Fibroblast of lung (primary cell): ENCODE measurements around the gene ANKRD31. TPM values are rescaled to one million over a fixed set of nuclear protein-coding genes. Genes with fewer than 3 reads are reported as not detected.

Experiments
- DNase-seq, 2 donors: peaks; one replicate each; pipeline versions ENCODE4 v3.0.0 to v3.0.0-alpha.2; 2010; ENCODE audit warnings: low read depth in 2 of 2
- H2AFZ ChIP-seq: 2 replicates; pipeline ENCODE4 v1.5.1; 2012; ENCODE audit warnings: low read length, control low read depth, inconsistent platforms
- H3K27ac ChIP-seq: 2 replicates; pipeline ENCODE4 v1.5.1; 2011; ENCODE audit warnings: low read length, control low read depth; ENCODE audit not compliant: insufficient read depth
- H3K27me3 ChIP-seq: 2 replicates; pipeline ENCODE4 v1.5.1; 2011; ENCODE audit warnings: mild to moderate bottlenecking, low read length; ENCODE audit not compliant: control insufficient read depth, insufficient read depth
- H3K36me3 ChIP-seq: 2 replicates; pipeline ENCODE4 v1.5.1; 2011; ENCODE audit warnings: low read length; ENCODE audit not compliant: control insufficient read depth, insufficient read depth
- H3K4me1 ChIP-seq: 2 replicates; pipeline ENCODE4 v1.5.1; 2011; ENCODE audit warnings: low read length; ENCODE audit not compliant: control insufficient read depth, insufficient read depth; ENCODE audit errors: extremely low read depth
- H3K4me2 ChIP-seq: 2 replicates; pipeline ENCODE4 v1.5.1; 2011; ENCODE audit warnings: low read length, control low read depth; ENCODE audit not compliant: insufficient read depth; ENCODE audit errors: extremely low read depth
- H3K4me3 ChIP-seq, 4 experiments: fragments of 200-600 bp in 1 of 4; sonication (generic) in 1 of 4; replicated peaks in 1 of 4; 2 replicates each; pipeline ENCODE4 v1.5.1; 2011 to 2016; ENCODE audit warnings: low read length in 4 of 4, low read depth in 3 of 4, mild to moderate bottlenecking in 3 of 4, control low read depth in 2 of 4, inconsistent platforms in 1 of 4, mixed read lengths in 1 of 4; ENCODE audit not compliant: insufficient read depth in 1 of 4; ENCODE audit errors: control extremely low read depth in 1 of 4
- H3K79me2 ChIP-seq: 2 replicates; pipeline ENCODE4 v1.5.1; 2012; ENCODE audit warnings: mild to moderate bottlenecking, low read length, inconsistent platforms; ENCODE audit not compliant: control insufficient read depth, insufficient read depth
- H3K9ac ChIP-seq: 2 replicates; pipeline ENCODE4 v1.5.1; 2011; ENCODE audit warnings: mild to moderate bottlenecking, low read length, control low read depth; ENCODE audit not compliant: insufficient read depth
- H3K9me3 ChIP-seq: 2 replicates; pipeline ENCODE4 v1.5.1; 2012; ENCODE audit warnings: low read depth, low read length; ENCODE audit not compliant: control insufficient read depth, insufficient read depth
- H4K20me1 ChIP-seq: 2 replicates; pipeline ENCODE4 v1.5.1; 2011; ENCODE audit warnings: low read length; ENCODE audit not compliant: control insufficient read depth, insufficient read depth; ENCODE audit errors: extremely low read depth
- CTCF ChIP-seq, 2 donors: IDR thresholded peaks in 1 of 2; conservative IDR thresholded peaks in 1 of 2; 1 replicate in 1 of 2; 2 replicates in 1 of 2; pipeline ENCODE4 v1.5.1; 2011 to 2012; ENCODE audit warnings: low read length in 2 of 2, control low read depth in 1 of 2, inconsistent platforms in 1 of 2, low read depth in 1 of 2, mild to moderate bottlenecking in 1 of 2
- EZH2 ChIP-seq: IDR thresholded peaks from 2 replicates; pipeline ENCODE4 v1.5.1; 2012; ENCODE audit warnings: low read length, control low read depth, mild to moderate bottlenecking; ENCODE audit errors: missing control alignments
- polyA plus RNA-seq, 2 donors: library from polyadenylated mRNA; depleted of rRNA in 1 of 2; stranded (reverse) in 1 of 2; unstranded in 1 of 2; fragments of >200 nt; gene quantifications; 2 replicates each; pipeline ENCODE4 v1.2.1, GENCODE V29; 2011 to 2012; ENCODE audit warnings: missing spikeins in 1 of 2
- total RNA-seq: library from RNA; depleted of rRNA; stranded (reverse); fragments of >200 nt; gene quantifications from 2 replicates; pipeline ENCODE4 v1.2.1, GENCODE V29; 2014

ANKRD31 gene
- total and polyA plus RNA-seq, 2 donors (not counting 1 experiment from before 2014, with no cell fraction given) = 0.05 to 0.33 TPM

GRCh38 chr5:75199071-75199470, 37.6 kb downstream of the ANKRD31 start:
- no peak for DNase-seq
- no peak overlapping the region for H3K27ac ChIP-seq
- no peaks in the 10 kb centered on the region for H3K79me2 ChIP-seq
- no peaks in the 10 kb centered on the region for H4K20me1 ChIP-seq
- no peak overlapping the region for H3K4me2 ChIP-seq
- H3K27me3 ChIP-seq = no peaks in the 10 kb centered on the region
- H3K9me3 ChIP-seq = no peaks in the 10 kb centered on the region
- TF ChIP-seq EZH2 (no peak), CTCF (conservative IDR thresholded peaks at IDR 0.05 in 1 of 2, IDR thresholded peaks at IDR 0.05 in 1 of 2; ENCODE audit: low read depth in 1 of 2, low read length in 2 of 2) (no peak)
- H2AFZ ChIP-seq = no peak overlapping the region
- no peaks in the 10 kb centered on the region for H3K36me3 ChIP-seq
- no peak overlapping the region for H3K9ac ChIP-seq
- H3K4me3 ChIP-seq = no peak overlapping the region
- no peaks in the 10 kb centered on the region for H3K4me1 ChIP-seq

GRCh38 chr5:75197745-75198144, 38.9 kb downstream of the ANKRD31 start:
- no peaks in the 10 kb centered on the region for H3K9me3 ChIP-seq
- no peaks in the 10 kb centered on the region for H3K79me2 ChIP-seq
- H3K4me2 ChIP-seq = no peak overlapping the region
- no peak for DNase-seq
- no peak overlapping the region for H3K9ac ChIP-seq
- H3K4me1 ChIP-seq = no peaks in the 10 kb centered on the region
- H2AFZ ChIP-seq = no peak overlapping the region
- no peak overlapping the region for H3K4me3 ChIP-seq
- H3K36me3 ChIP-seq = no peaks in the 10 kb centered on the region
- no peak for TF ChIP-seq CTCF (conservative IDR thresholded peaks at IDR 0.05 in 1 of 2, IDR thresholded peaks at IDR 0.05 in 1 of 2; ENCODE audit: low read depth in 1 of 2, low read length in 2 of 2)
- TF ChIP-seq EZH2 = no peak
- H3K27ac ChIP-seq = no peak overlapping the region
- no peaks in the 10 kb centered on the region for H3K27me3 ChIP-seq
- no peaks in the 10 kb centered on the region for H4K20me1 ChIP-seq

GRCh38 chr5:75192804-75193203, 43.9 kb downstream of the ANKRD31 start:
- no peak overlapping the region for H3K4me3 ChIP-seq
- no peaks in the 10 kb centered on the region for H3K79me2 ChIP-seq
- no peak overlapping the region for H2AFZ ChIP-seq
- H4K20me1 ChIP-seq = no peaks in the 10 kb centered on the region
- TF ChIP-seq EZH2 (no peak), CTCF (conservative IDR thresholded peaks at IDR 0.05 in 1 of 2, IDR thresholded peaks at IDR 0.05 in 1 of 2; ENCODE audit: low read depth in 1 of 2, low read length in 2 of 2) (no peak)
- no peaks in the 10 kb centered on the region for H3K9me3 ChIP-seq
- no peaks in the 10 kb centered on the region for H3K4me1 ChIP-seq
- no peak overlapping the region for H3K27ac ChIP-seq
- no peak overlapping the region for H3K9ac ChIP-seq
- no peak overlapping the region for H3K4me2 ChIP-seq
- no peaks in the 10 kb centered on the region for H3K36me3 ChIP-seq
- no peak for DNase-seq
- H3K27me3 ChIP-seq = no peaks in the 10 kb centered on the region
